Stimulated activated naive CD8-positive, alpha-beta T cell treated with anti-CD3 and anti-CD28 coated beads, Interleukin-15, Interleukin-2, amounts not matched to agents 100 ng/mL and 50 ng/mL, for 24 hours (primary cell): ENCODE data around the gene EPB41L3.
"Not testable (repeated sequence)": the region's sequence is repeated elsewhere in the genome, so short reads cannot be mapped to it uniquely, and the experiment has no call there.

Experiments
- H3K27ac Mint-ChIP-seq: one replicate; pipeline ENCODE4 v1.8.0; 2021; ENCODE audit warnings: mild to moderate bottlenecking, mixed read lengths
- H3K27me3 Mint-ChIP-seq: one replicate; pipeline ENCODE4 v1.8.0; 2021; ENCODE audit warnings: mixed read lengths
- H3K36me3 Mint-ChIP-seq: one replicate; pipeline ENCODE4 v1.8.0; 2021; ENCODE audit warnings: low read depth, mixed read lengths
- H3K4me1 Mint-ChIP-seq: one replicate; pipeline ENCODE4 v1.8.0; 2021; ENCODE audit warnings: low read depth, mixed read lengths
- H3K4me3 Mint-ChIP-seq: one replicate; pipeline ENCODE4 v1.8.0; 2021; ENCODE audit warnings: mild to moderate bottlenecking, mixed read lengths
- H3K9me3 Mint-ChIP-seq: one replicate; pipeline ENCODE4 v1.8.0; 2021; ENCODE audit warnings: mixed read lengths

EPB41L3 gene

GRCh38 chr18:5518899-5519371 is 24.9 kb downstream of the EPB41L3 start:
- Mint-ChIP-seq H3K4me3 (no peak overlapping the region), H3K4me1 (no peaks in the 10 kb centered on the region), H3K27me3 (peaks cover 16% of the 10 kb centered on the region), H3K36me3 (no peaks in the 10 kb centered on the region), H3K27ac (no peak overlapping the region), H3K9me3 (no peaks in the 10 kb centered on the region)

GRCh38 chr18:5518179-5518770 is 25.5 kb downstream of the EPB41L3 start:
- no peaks in the 10 kb centered on the region for H3K36me3 Mint-ChIP-seq
- no peaks in the 10 kb centered on the region for H3K9me3 Mint-ChIP-seq
- no peaks in the 10 kb centered on the region for H3K4me1 Mint-ChIP-seq
- H3K27ac Mint-ChIP-seq: no peak overlapping the region
- H3K4me3 Mint-ChIP-seq: no peak overlapping the region
- peaks cover 16% of the 10 kb centered on the region for H3K27me3 Mint-ChIP-seq

- H3K4me1 Mint-ChIP-seq: no peaks in the 10 kb centered on the region
- H3K27me3 Mint-ChIP-seq: peaks cover 16% of the 10 kb centered on the region
- H3K27ac Mint-ChIP-seq: no peak overlapping the region
- H3K9me3 Mint-ChIP-seq: no peaks in the 10 kb centered on the region
- no peaks in the 10 kb centered on the region for H3K36me3 Mint-ChIP-seq
- no peak overlapping the region for H3K4me3 Mint-ChIP-seq
Observed at GRCh38 chr18:5516841-5517240, 27.0 kb downstream of the EPB41L3 start.

DNA sequence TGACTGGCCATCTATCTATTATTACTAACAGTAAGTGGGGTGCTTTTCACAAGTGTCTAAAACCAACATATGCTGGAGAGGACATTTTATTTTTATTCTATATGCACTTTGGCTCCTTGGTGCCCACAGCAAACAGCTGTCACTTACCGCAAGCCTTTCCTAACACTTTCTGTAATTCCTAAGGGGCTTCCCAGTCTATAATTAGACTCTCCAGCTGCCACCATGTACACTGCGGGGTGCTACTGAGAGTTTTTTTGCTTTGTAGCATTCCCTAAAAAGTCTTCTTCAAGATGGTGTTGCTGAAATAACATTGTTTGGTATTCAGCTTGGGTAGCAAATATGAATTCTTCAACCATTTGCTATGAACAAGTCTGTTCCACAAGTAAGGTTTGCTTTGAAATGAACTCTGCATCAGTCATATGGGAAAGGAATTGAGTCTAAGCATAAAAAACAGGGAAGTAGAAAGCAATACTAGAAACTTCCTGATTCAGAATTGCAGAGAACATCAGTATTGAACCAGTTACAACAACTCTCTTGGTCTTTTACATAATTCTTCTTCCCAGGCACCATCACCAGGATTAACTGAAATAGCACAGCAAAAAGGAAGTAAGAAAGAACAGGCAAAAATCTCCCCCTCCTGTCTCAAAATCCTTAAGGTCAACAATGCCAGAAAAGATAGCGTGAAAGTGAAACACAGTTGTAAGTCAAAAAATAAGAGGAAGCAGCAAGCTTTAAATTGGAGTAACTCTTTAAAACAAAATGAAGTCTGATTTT is 28.6 kb downstream of the EPB41L3 start:
- no peak overlapping the region for H3K4me3 Mint-ChIP-seq
- H3K27me3 Mint-ChIP-seq: peaks cover 9% of the 10 kb centered on the region
- no peaks in the 10 kb centered on the region for H3K36me3 Mint-ChIP-seq
- H3K27ac Mint-ChIP-seq: no peak overlapping the region
- no peaks in the 10 kb centered on the region for H3K4me1 Mint-ChIP-seq
- no peaks in the 10 kb centered on the region for H3K9me3 Mint-ChIP-seq

GRCh38 chr18:5513947-5514346 is 29.9 kb downstream of the EPB41L3 start:
- H3K9me3 Mint-ChIP-seq: no peaks in the 10 kb centered on the region
- peaks cover 9% of the 10 kb centered on the region for H3K27me3 Mint-ChIP-seq
- no peaks in the 10 kb centered on the region for H3K4me1 Mint-ChIP-seq
- no peak overlapping the region for H3K4me3 Mint-ChIP-seq
- no peak overlapping the region for H3K27ac Mint-ChIP-seq
- no peaks in the 10 kb centered on the region for H3K36me3 Mint-ChIP-seq

DNA sequence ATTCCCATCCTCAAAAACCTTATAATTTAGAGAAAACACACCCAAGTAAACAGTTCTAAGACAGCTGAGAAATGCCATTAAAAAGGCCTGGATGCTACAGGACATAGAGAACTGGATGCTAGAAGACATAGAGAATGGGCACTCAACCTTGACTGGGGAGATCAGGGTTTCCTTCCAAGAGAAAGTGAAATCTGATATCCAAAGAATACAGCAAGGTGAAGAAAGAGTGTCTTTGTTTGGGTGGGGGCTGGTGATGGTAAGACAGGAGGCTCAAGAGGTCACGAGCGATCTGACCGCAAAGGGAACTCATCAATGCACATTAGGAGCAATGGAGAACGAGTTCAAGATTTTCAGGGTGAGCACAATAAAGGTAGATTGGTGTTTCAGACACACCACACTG is 31.6 kb downstream of the EPB41L3 start:
- no peaks in the 10 kb centered on the region for H3K4me1 Mint-ChIP-seq
- no peak overlapping the region for H3K27ac Mint-ChIP-seq
- H3K36me3 Mint-ChIP-seq: no peaks in the 10 kb centered on the region
- peaks cover 4% of the 10 kb centered on the region for H3K27me3 Mint-ChIP-seq
- no peaks in the 10 kb centered on the region for H3K9me3 Mint-ChIP-seq
- no peak overlapping the region for H3K4me3 Mint-ChIP-seq

DNA sequence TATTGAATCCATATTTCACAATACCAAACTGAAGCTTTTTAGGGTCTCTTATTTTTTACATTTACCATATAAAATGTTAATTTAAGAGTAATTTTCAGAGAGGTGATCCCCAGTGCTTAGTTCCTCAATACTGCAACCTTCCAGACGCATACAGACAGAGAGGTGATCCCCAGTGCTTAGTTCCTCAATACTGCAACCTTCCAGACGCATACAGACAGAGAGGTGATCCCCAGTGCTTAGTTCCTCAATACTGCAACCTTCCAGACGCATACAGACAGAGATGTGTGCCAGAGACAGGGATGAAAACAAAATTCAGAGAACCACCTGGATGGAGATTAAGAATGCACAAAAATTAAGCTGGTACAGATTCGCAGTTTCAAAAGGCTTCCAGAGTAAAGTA is 32.3 kb downstream of the EPB41L3 start:
- not testable (repeated sequence) for H3K27me3 Mint-ChIP-seq, H3K4me1 Mint-ChIP-seq, H3K4me3 Mint-ChIP-seq, H3K36me3 Mint-ChIP-seq, H3K9me3 Mint-ChIP-seq, H3K27ac Mint-ChIP-seq

DNA sequence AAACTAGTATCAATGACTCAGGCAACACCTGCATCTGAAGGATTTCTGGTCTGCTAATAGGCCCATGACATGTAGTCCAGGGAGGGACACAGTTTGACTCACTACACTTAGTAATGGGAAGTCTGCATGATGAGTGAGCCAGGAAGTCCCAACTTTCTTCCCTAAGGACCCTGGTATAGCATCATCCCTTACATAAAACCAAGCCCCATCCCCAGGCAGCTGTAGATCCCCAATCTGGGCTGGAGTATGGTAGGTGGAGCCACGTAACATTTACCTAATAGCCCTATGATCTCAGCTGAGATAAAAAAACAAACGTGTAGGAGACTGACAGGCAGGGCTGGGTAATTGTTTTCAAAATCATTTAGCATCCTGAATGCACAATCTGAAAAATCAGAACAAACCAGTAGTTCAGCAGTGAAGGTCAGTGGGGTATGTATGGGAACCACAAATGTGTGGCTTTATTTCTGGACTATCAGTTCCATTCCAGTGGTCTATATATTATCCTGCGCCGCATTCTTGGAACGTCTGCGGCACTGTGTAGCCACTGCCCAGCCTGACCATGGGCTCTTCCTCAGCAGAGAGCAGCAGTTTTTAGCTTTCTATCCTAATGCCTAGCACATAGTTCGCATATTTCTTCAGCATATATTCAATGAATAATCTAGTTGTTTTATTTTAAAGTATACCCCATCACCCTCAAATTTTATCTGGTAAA is 33.5 kb downstream of the EPB41L3 start:
- H3K27ac Mint-ChIP-seq: no peak overlapping the region
- H3K4me1 Mint-ChIP-seq: no peaks in the 10 kb centered on the region
- H3K36me3 Mint-ChIP-seq: no peaks in the 10 kb centered on the region
- H3K27me3 Mint-ChIP-seq: peaks cover 15% of the 10 kb centered on the region
- no peaks in the 10 kb centered on the region for H3K9me3 Mint-ChIP-seq
- H3K4me3 Mint-ChIP-seq: no peak overlapping the region

DNA sequence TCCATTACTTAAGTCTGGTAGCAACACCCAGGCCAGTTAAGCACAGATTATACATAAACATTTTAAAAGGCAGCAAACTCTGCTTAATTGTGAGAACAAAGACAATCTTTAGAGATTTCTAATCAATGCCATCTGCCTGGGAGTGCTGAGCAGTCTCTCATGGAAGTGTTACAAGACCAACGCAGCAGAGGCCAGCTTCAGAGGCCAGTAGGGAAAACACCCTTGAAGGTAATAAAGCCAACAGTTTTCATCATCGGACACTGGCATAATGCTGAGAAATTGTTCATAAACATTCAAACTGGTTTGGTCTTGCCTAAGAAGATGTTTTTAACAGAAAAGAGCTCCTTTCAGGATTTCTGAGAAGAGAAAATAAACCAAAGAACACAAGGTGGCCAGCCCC is 35.0 kb downstream of the EPB41L3 start:
- Mint-ChIP-seq H3K36me3 (no peaks in the 10 kb centered on the region), H3K9me3 (no peaks in the 10 kb centered on the region), H3K27ac (no peak overlapping the region), H3K4me3 (no peak overlapping the region), H3K4me1 (no peaks in the 10 kb centered on the region), H3K27me3 (peaks cover 15% of the 10 kb centered on the region)

DNA sequence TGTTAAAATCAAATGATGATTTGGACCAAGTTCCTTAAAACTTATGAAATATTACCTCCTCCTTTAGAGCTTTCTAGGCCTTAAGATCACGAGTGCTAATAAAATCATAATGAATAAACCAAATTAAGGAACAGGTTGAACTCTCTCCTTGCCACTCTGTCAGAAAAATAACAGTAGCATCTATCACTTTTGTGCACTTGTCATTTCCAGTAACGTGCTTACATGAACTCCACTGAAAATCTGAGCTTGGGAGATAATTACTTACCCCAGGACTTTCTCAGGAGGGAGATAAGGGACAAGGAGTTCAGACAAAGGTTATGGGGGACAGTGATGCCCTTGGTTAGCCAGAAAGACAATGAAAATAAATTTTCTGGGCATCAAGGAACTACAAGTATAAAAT is 36.0 kb downstream of the EPB41L3 start:
- peaks cover 15% of the 10 kb centered on the region for H3K27me3 Mint-ChIP-seq
- H3K4me3 Mint-ChIP-seq: no peak overlapping the region
- no peak overlapping the region for H3K27ac Mint-ChIP-seq
- no peaks in the 10 kb centered on the region for H3K9me3 Mint-ChIP-seq
- H3K4me1 Mint-ChIP-seq: no peaks in the 10 kb centered on the region
- no peaks in the 10 kb centered on the region for H3K36me3 Mint-ChIP-seq

- H3K9me3 Mint-ChIP-seq: no peaks in the 10 kb centered on the region
- H3K36me3 Mint-ChIP-seq: no peaks in the 10 kb centered on the region
- no peak overlapping the region for H3K4me3 Mint-ChIP-seq
- H3K27ac Mint-ChIP-seq: no peak overlapping the region
- H3K27me3 Mint-ChIP-seq: peaks cover 18% of the 10 kb centered on the region
- no peaks in the 10 kb centered on the region for H3K4me1 Mint-ChIP-seq
Observed at GRCh38 chr18:5506174-5506573, 37.6 kb downstream of the EPB41L3 start.

GRCh38 chr18:5503740-5504139 is 40.1 kb downstream of the EPB41L3 start:
- peaks cover 15% of the 10 kb centered on the region for H3K27me3 Mint-ChIP-seq
- no peaks in the 10 kb centered on the region for H3K4me1 Mint-ChIP-seq
- no peak overlapping the region for H3K4me3 Mint-ChIP-seq
- H3K36me3 Mint-ChIP-seq: no peaks in the 10 kb centered on the region
- no peaks in the 10 kb centered on the region for H3K9me3 Mint-ChIP-seq
- H3K27ac Mint-ChIP-seq: no peak overlapping the region

DNA sequence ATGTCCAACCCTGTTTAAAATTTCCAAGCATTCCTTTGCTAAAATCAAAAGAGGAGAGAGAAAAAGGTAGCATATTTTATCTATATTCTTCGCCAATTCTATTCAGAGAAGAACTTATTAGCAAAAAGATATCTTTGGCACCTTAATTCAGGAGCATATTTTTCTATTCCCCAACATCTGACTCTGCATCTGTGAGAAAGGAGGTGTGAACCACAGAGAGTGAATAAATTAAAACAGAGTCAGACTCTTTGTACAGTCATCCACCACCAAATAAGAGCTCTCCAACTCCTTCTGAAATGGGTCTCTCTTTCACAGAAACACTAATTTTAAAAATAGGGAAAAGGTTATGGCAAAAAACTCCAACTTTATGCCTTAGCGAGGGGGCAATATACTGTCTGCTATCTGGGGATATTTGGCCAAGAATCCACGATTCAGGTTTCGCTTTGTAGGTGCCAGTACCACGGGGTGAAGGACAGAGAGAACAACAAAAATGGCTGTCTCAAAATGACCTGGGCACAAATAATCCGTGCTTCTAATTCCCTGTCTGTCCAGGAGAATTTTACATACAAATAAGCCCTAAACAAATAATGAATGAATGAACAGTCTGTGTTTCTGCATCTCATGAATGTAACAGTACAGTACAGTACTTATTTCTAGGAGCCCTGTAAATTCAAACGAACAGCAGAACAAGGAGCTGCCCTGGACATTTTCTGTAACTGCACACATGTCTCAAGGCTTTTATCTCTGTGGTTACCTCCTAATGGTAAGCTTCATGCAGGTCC is 43.4 kb downstream of the EPB41L3 start:
- no peaks in the 10 kb centered on the region for H3K4me1 Mint-ChIP-seq
- H3K27ac Mint-ChIP-seq: no peak overlapping the region
- H3K36me3 Mint-ChIP-seq: no peaks in the 10 kb centered on the region
- H3K27me3 Mint-ChIP-seq: peaks cover 3% of the 10 kb centered on the region
- H3K9me3 Mint-ChIP-seq: no peaks in the 10 kb centered on the region
- no peak overlapping the region for H3K4me3 Mint-ChIP-seq

GRCh38 chr18:5498452-5498851 is 45.3 kb downstream of the EPB41L3 start:
- no peak overlapping the region for H3K4me3 Mint-ChIP-seq
- H3K27ac Mint-ChIP-seq: no peak overlapping the region
- peaks cover 3% of the 10 kb centered on the region for H3K27me3 Mint-ChIP-seq
- no peaks in the 10 kb centered on the region for H3K36me3 Mint-ChIP-seq
- no peaks in the 10 kb centered on the region for H3K4me1 Mint-ChIP-seq
- H3K9me3 Mint-ChIP-seq: no peaks in the 10 kb centered on the region

DNA sequence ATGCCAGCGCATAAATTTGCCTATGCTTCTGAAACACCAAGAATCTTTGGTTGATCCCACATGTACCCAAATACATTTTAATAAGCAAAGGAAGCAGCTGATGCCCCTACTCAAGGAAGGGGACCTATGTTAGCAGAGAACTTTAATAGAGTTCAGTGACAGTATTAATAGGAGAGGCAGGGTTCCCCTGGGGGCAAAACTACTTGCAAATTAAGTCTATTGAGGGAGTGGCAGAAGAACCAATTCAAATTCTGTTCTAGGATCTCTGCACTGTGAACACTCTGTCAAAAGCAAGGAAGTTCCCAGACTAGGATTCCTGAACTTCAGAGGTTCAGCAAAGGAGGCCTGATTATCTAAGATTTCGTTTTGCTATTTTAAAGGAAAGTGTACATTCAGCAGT is 47.5 kb downstream of the EPB41L3 start:
- no peaks in the 10 kb centered on the region for H3K9me3 Mint-ChIP-seq
- H3K36me3 Mint-ChIP-seq: no peaks in the 10 kb centered on the region
- H3K27me3 Mint-ChIP-seq: no peaks in the 10 kb centered on the region
- H3K4me1 Mint-ChIP-seq: no peaks in the 10 kb centered on the region
- H3K4me3 Mint-ChIP-seq: no peak overlapping the region
- no peak overlapping the region for H3K27ac Mint-ChIP-seq
